ENCODE measurements around the gene ARFGAP1. TPM values are rescaled to one million over a fixed set of nuclear protein-coding genes. Genes with fewer than 3 reads are reported as not detected.
A peak's percentile ranks its signal among the peaks of the same experiment; 100 is the strongest.
"Not testable (repeated sequence)": the region's sequence is repeated elsewhere in the genome, so short reads cannot be mapped to it uniquely, and the experiment has no call there.

ARFGAP1 gene
- total and polyA plus RNA-seq, 5 donors from 2014 or later = 17.9 to 123 (median 21.0) TPM

- not testable (repeated sequence) for DNase-seq; H3K27me3 ChIP-seq (ENCODE audit: control insufficient read depth, insufficient read depth, low read length); H3K36me3 ChIP-seq (ENCODE audit: control insufficient read depth, insufficient read depth, low read length); ATAC-seq (ENCODE audit: low read depth in 2 of 2); H3K27me3 Mint-ChIP-seq; H3K27ac Mint-ChIP-seq; H3K4me1 Mint-ChIP-seq; H3K9me3 ChIP-seq (ENCODE audit: control insufficient read depth in 2 of 2, low read length in 2 of 2); H3K36me3 Mint-ChIP-seq; H3K27ac ChIP-seq (ENCODE audit: insufficient read depth, low read length, poor library complexity, severe bottlenecking); H3K4me3 Mint-ChIP-seq; H3K4me1 ChIP-seq (ENCODE audit: control insufficient read depth, insufficient read depth, low read length, poor library complexity, severe bottlenecking); H3K4me3 ChIP-seq (ENCODE audit: low read depth, low read length)
- peaks cover 0 to 11% (median 3%) of the 10 kb centered on the region in 7 donors for H3K9me3 Mint-ChIP-seq
Measured at GRCh38 chr20:63305933-63306672, 33.5 kb downstream of the ARFGAP1 start.

- ATAC-seq (ENCODE audit: low read depth in 2 of 2) (no peak), DNase-seq (no peak)
- Histone ChIP-seq H3K36me3 (ENCODE audit: control insufficient read depth, insufficient read depth, low read length) (no peaks in the 10 kb centered on the region), H3K27ac (ENCODE audit: insufficient read depth, low read length, poor library complexity, severe bottlenecking) (no peak overlapping the region), H3K9me3 (ENCODE audit: control insufficient read depth in 2 of 2, low read length in 2 of 2) (no peaks in the 10 kb centered on the region), H3K4me1 (ENCODE audit: control insufficient read depth, insufficient read depth, low read length, poor library complexity, severe bottlenecking) (no peaks in the 10 kb centered on the region), H3K4me3 (ENCODE audit: low read depth, low read length) (no peak overlapping the region), H3K27me3 (ENCODE audit: control insufficient read depth, insufficient read depth, low read length) (no peaks in the 10 kb centered on the region)
- Mint-ChIP-seq H3K9me3 (peaks cover 0 to 8% (median 0%) of the 10 kb centered on the region in 7 donors), H3K27me3 (no peaks in the 10 kb centered on the region), H3K27ac (no peak overlapping the region), H3K4me1 (no peaks in the 10 kb centered on the region), H3K36me3 (no peaks in the 10 kb centered on the region), H3K4me3 (no peak overlapping the region)
Measured at GRCh38 chr20:63306673-63307537, 34.3 kb downstream of the ARFGAP1 start.

- H3K36me3 ChIP-seq (ENCODE audit: control insufficient read depth, insufficient read depth, low read length) = no peaks in the 10 kb centered on the region
- no peak overlapping the region for H3K27ac Mint-ChIP-seq
- H3K27me3 Mint-ChIP-seq = no peaks in the 10 kb centered on the region
- H3K4me3 ChIP-seq (ENCODE audit: low read depth, low read length) = no peak overlapping the region
- H3K4me3 Mint-ChIP-seq = no peak overlapping the region
- no peaks in the 10 kb centered on the region for H3K4me1 ChIP-seq (ENCODE audit: control insufficient read depth, insufficient read depth, low read length, poor library complexity, severe bottlenecking)
- no peaks in the 10 kb centered on the region for H3K27me3 ChIP-seq (ENCODE audit: control insufficient read depth, insufficient read depth, low read length)
- DNase-seq (no peak), ATAC-seq (ENCODE audit: low read depth in 2 of 2) (no peak)
- H3K9me3 ChIP-seq (ENCODE audit: control insufficient read depth in 2 of 2, low read length in 2 of 2) = no peaks in the 10 kb centered on the region
- peaks cover 0 to 4% (median 0%) of the 10 kb centered on the region in 7 donors for H3K9me3 Mint-ChIP-seq
- no peaks in the 10 kb centered on the region for H3K36me3 Mint-ChIP-seq
- no peaks in the 10 kb centered on the region for H3K4me1 Mint-ChIP-seq
- no peak overlapping the region for H3K27ac ChIP-seq (ENCODE audit: insufficient read depth, low read length, poor library complexity, severe bottlenecking)
Measured at GRCh38 chr20:63307538-63308217, 35.1 kb downstream of the ARFGAP1 start.

GRCh38 chr20:63308218-63308911 lies 35.8 kb downstream of the ARFGAP1 start:
- H3K4me1 ChIP-seq (ENCODE audit: control insufficient read depth, insufficient read depth, low read length, poor library complexity, severe bottlenecking) = no peaks in the 10 kb centered on the region
- H3K4me3 Mint-ChIP-seq = no peak overlapping the region
- no peaks in the 10 kb centered on the region for H3K4me1 Mint-ChIP-seq
- no peaks in the 10 kb centered on the region for H3K36me3 Mint-ChIP-seq
- H3K9me3 Mint-ChIP-seq = peaks cover 0 to 1% (median 0%) of the 10 kb centered on the region in 7 donors
- no peak overlapping the region for H3K4me3 ChIP-seq (ENCODE audit: low read depth, low read length)
- no peaks in the 10 kb centered on the region for H3K27me3 Mint-ChIP-seq
- no peaks in the 10 kb centered on the region for H3K9me3 ChIP-seq (ENCODE audit: control insufficient read depth in 2 of 2, low read length in 2 of 2)
- ATAC-seq (ENCODE audit: low read depth in 2 of 2) (no peak), DNase-seq (no peak)
- no peak overlapping the region for H3K27ac Mint-ChIP-seq
- no peaks in the 10 kb centered on the region for H3K36me3 ChIP-seq (ENCODE audit: control insufficient read depth, insufficient read depth, low read length)
- no peaks in the 10 kb centered on the region for H3K27me3 ChIP-seq (ENCODE audit: control insufficient read depth, insufficient read depth, low read length)
- no peak overlapping the region for H3K27ac ChIP-seq (ENCODE audit: insufficient read depth, low read length, poor library complexity, severe bottlenecking)

GRCh38 chr20:63309261-63310071 lies 36.9 kb downstream of the ARFGAP1 start:
- no peak overlapping the region for H3K4me3 Mint-ChIP-seq

GRCh38 chr20:63310265-63310991 lies 37.8 kb downstream of the ARFGAP1 start:
- no peaks in the 10 kb centered on the region for H3K36me3 Mint-ChIP-seq

More at GRCh38 chr20:63309261-63310071, 36.9 kb downstream of the ARFGAP1 start:
- H3K4me1 Mint-ChIP-seq = no peaks in the 10 kb centered on the region
- H3K36me3 ChIP-seq (ENCODE audit: control insufficient read depth, insufficient read depth, low read length) = no peaks in the 10 kb centered on the region
- no peaks in the 10 kb centered on the region for H3K36me3 Mint-ChIP-seq
- H3K27me3 Mint-ChIP-seq = no peaks in the 10 kb centered on the region
- no peaks in the 10 kb centered on the region for H3K4me1 ChIP-seq (ENCODE audit: control insufficient read depth, insufficient read depth, low read length, poor library complexity, severe bottlenecking)
- ATAC-seq (ENCODE audit: low read depth in 2 of 2) = no peak
- H3K27me3 ChIP-seq (ENCODE audit: control insufficient read depth, insufficient read depth, low read length) = no peaks in the 10 kb centered on the region
- no peak overlapping the region for H3K4me3 ChIP-seq (ENCODE audit: low read depth, low read length)
- peak overlapping the region in 1 of 3 donors; percentile 77 for H3K27ac Mint-ChIP-seq
- H3K9me3 ChIP-seq (ENCODE audit: control insufficient read depth in 2 of 2, low read length in 2 of 2) = no peaks in the 10 kb centered on the region
- H3K27ac ChIP-seq (ENCODE audit: insufficient read depth, low read length, poor library complexity, severe bottlenecking) = no peak overlapping the region
- DNase-seq = no peak
- peaks cover 0 to 1% (median 0%) of the 10 kb centered on the region in 7 donors for H3K9me3 Mint-ChIP-seq

More at GRCh38 chr20:63310265-63310991, 37.8 kb downstream of the ARFGAP1 start:
- ATAC-seq (ENCODE audit: low read depth in 2 of 2) = no peak
- Mint-ChIP-seq H3K4me3 (no peak overlapping the region), H3K4me1 (no peaks in the 10 kb centered on the region), H3K27me3 (no peaks in the 10 kb centered on the region), H3K9me3 (peaks cover 0 to 1% (median 0%) of the 10 kb centered on the region in 7 donors), H3K27ac (no peak overlapping the region)
- H3K4me3 ChIP-seq (ENCODE audit: low read depth, low read length) = no peak overlapping the region
- H3K9me3 ChIP-seq (ENCODE audit: control insufficient read depth in 2 of 2, low read length in 2 of 2) = no peaks in the 10 kb centered on the region
- H3K27ac ChIP-seq (ENCODE audit: insufficient read depth, low read length, poor library complexity, severe bottlenecking) = no peak overlapping the region
- no peaks in the 10 kb centered on the region for H3K4me1 ChIP-seq (ENCODE audit: control insufficient read depth, insufficient read depth, low read length, poor library complexity, severe bottlenecking)
- no peaks in the 10 kb centered on the region for H3K36me3 ChIP-seq (ENCODE audit: control insufficient read depth, insufficient read depth, low read length)
- no peaks in the 10 kb centered on the region for H3K27me3 ChIP-seq (ENCODE audit: control insufficient read depth, insufficient read depth, low read length)
- no peak for DNase-seq
